Measurements from ENCODE around the gene MCC.

DNA sequence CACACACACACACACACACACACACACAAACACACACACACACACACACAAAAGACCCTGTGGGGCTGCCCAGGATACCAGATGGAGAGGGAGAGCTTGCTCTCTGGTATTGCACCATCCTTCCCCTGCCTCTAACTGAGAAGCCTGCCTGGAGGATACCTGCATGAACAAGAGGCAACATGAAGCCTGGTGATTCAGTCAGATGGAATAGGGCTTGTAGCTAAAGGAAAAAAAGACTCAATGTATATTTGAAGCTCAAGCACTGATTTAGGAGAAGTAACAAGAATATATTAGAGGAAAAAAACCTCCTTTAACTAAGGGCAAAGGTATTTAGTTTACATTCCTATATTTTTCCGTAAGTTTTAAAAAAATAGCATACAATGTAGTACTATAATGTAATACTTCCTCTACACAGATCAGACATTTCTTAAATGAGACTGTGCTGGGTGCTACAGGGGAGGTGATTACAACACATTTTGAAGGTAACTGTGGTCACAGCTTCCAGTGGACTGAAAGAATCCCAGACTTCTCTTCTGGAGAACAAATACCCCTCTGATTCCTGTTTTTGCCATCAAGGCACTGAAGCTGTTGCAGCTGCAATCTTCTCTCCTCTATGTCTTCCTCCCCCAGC, 342.4 kb downstream of the MCC start:
- TF ChIP-seq EZH2phosphoT487 (IDR thresholded peaks at IDR 0.05; ENCODE audit: insufficient read depth, low read depth) (no peak), EZH2 (IDR thresholded peaks at IDR 0.05; ENCODE audit: insufficient read depth, poor library complexity, severe bottlenecking) (no peak)
